COR-L47 (cell line): Measurements from ENCODE around the gene GPSM1.

Experiments
- DNase-seq: peaks from one replicate; lab custom pipeline; 2025; lab: John Stamatoyannopoulos, UW

Gene GPSM1

GRCh38 chr9:136332482-136332983, 5.2 kb downstream of the GPSM1 start:
- DNase-seq: no peak

- no peak for DNase-seq
Observed at GRCh38 chr9:136333045-136333444, 5.7 kb downstream of the GPSM1 start.

GRCh38 chr9:136333486-136333885, 6.1 kb downstream of the GPSM1 start:
- DNase-seq: no peak

- DNase-seq: no peak
Observed at GRCh38 chr9:136334541-136334940, 7.2 kb downstream of the GPSM1 start.

- DNase-seq: no peak
Observed at GRCh38 chr9:136335296-136336155, 8.2 kb downstream of the GPSM1 start.

- DNase-seq: no peak
Observed at GRCh38 chr9:136336156-136336870, 9.0 kb downstream of the GPSM1 start.

- no peak for DNase-seq
Observed at GRCh38 chr9:136336881-136337280, 9.5 kb downstream of the GPSM1 start.

- DNase-seq: no peak
Observed at GRCh38 chr9:136337416-136338395, 10.4 kb downstream of the GPSM1 start.

GRCh38 chr9:136338511-136338910, 11.2 kb downstream of the GPSM1 start:
- DNase-seq: no peak

- DNase-seq: no peak
Observed at GRCh38 chr9:136339173-136339957, 12.0 kb downstream of the GPSM1 start.

- no peak for DNase-seq
Observed at GRCh38 chr9:136339958-136340310, 12.6 kb downstream of the GPSM1 start.

GRCh38 chr9:136340356-136341041, 13.2 kb downstream of the GPSM1 start:
- no peak for DNase-seq

- no peak for DNase-seq
Observed at GRCh38 chr9:136341042-136341655, 13.8 kb downstream of the GPSM1 start.

GRCh38 chr9:136341769-136342168, 14.4 kb downstream of the GPSM1 start:
- no peak for DNase-seq

GRCh38 chr9:136342181-136343120, 15.1 kb downstream of the GPSM1 start:
- DNase-seq: no peak

- no peak for DNase-seq
Observed at GRCh38 chr9:136343121-136343883, 16.0 kb downstream of the GPSM1 start.

- DNase-seq: no peak
Observed at GRCh38 chr9:136343884-136344269, 16.5 kb downstream of the GPSM1 start.
